ENCODE results near the gene MEF2D.

GRCh38 chr1:156527584-156527983 lies 27.0 kb upstream of the MEF2D start:
- TF ChIP-seq, protein P1, sequence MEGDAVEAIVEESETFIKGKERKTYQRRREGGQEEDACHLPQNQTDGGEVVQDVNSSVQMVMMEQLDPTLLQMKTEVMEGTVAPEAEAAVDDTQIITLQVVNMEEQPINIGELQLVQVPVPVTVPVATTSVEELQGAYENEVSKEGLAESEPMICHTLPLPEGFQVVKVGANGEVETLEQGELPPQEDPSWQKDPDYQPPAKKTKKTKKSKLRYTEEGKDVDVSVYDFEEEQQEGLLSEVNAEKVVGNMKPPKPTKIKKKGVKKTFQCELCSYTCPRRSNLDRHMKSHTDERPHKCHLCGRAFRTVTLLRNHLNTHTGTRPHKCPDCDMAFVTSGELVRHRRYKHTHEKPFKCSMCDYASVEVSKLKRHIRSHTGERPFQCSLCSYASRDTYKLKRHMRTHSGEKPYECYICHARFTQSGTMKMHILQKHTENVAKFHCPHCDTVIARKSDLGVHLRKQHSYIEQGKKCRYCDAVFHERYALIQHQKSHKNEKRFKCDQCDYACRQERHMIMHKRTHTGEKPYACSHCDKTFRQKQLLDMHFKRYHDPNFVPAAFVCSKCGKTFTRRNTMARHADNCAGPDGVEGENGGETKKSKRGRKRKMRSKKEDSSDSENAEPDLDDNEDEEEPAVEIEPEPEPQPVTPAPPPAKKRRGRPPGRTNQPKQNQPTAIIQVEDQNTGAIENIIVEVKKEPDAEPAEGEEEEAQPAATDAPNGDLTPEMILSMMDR (conservative IDR thresholded peaks at IDR 0.05; ENCODE audit: low read depth, low read length), result no peak
- no peak for TF ChIP-seq EZH2 (IDR thresholded peaks at IDR 0.05; ENCODE audit: low read length, unreplicated experiment)
